Fibroblast of mammary gland (primary cell): ENCODE results near the gene RASA3.

Source experiments
- DNase-seq: peaks from one replicate; pipeline ENCODE4 v3.0.0-alpha.2; 2010; ENCODE audit warnings: low read depth
- H3K4me3 ChIP-seq: 2 replicates; pipeline ENCODE4 v1.5.1; 2011; ENCODE audit warnings: low read depth, mild to moderate bottlenecking, low read length, moderate library complexity; ENCODE audit not compliant: control insufficient read depth
- CTCF ChIP-seq: conservative IDR thresholded peaks from 2 replicates; pipeline ENCODE4 v1.5.1; 2011; ENCODE audit warnings: low read depth, low read length, inconsistent platforms; ENCODE audit not compliant: control insufficient read depth, insufficient read depth

Gene RASA3

GRCh38 chr13:113941571-113942191 is 190.7 kb downstream of the RASA3 start:
- no peak overlapping the region for H3K4me3 ChIP-seq
- no peak for TF ChIP-seq CTCF
- DNase-seq, result peak; percentile 73

DNA sequence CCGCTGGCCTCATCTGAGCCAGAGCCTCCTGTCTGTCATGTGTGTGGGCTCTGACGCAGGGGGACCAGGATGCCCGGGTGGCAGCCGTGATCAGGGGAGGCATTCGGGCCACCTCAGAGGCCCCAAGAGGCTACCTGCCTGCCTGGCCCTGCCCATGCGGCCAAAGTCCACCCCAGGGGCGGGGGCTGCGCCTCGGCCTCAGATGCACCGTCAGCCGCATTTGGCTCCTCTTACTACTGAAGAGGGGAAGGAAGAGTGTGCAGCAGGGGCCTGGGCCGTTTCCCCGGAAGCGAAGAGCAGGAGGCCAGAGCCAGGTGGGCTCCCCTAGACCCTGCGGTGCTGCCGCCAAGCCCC is 192.5 kb downstream of the RASA3 start:
- DNase-seq, result no peak
- no peak overlapping the region for H3K4me3 ChIP-seq
- TF ChIP-seq CTCF, result no peak

GRCh38 chr13:113939129-113939943 is 193.1 kb downstream of the RASA3 start:
- no peak for TF ChIP-seq CTCF
- no peak for DNase-seq
- no peak overlapping the region for H3K4me3 ChIP-seq

- no peak for TF ChIP-seq CTCF
- DNase-seq, result no peak
- no peak overlapping the region for H3K4me3 ChIP-seq
Observed at GRCh38 chr13:113938716-113939115, 193.7 kb downstream of the RASA3 start.

DNA sequence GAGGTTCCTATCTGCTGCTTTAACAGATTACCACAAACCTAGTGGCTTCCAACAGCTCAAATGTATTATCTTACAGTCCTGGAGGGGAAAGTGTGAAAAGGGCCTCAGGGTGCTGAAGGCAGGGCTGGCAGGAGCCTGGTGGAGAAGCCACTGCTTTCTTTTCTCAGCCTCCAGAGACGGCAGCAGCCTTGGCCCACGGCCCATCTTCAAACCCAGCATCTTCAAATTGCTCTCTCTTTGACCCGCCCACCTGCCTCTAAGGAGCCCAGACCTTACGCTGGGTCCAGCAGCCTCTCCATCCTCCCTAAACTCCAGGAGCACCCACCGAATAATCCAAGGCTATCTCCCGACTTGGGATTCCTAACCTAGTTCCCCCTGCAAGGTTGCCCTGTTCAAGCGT is 194.2 kb downstream of the RASA3 start:
- no peak overlapping the region for H3K4me3 ChIP-seq
- no peak for DNase-seq
- no peak for TF ChIP-seq CTCF

- no peak overlapping the region for H3K4me3 ChIP-seq
- TF ChIP-seq CTCF, result no peak
- DNase-seq, result no peak
Observed at GRCh38 chr13:113937527-113938180, 194.8 kb downstream of the RASA3 start.
